Thyroid gland (tissue), 4 donors: ENCODE data around the gene GRAMD1C. TPM values are rescaled to one million over a fixed set of nuclear protein-coding genes. Genes with fewer than 3 reads are reported as not detected.

Experiments
- DNase-seq, 2 donors: peaks; one replicate each; pipeline ENCODE4 v3.0.0-alpha.2; 2019
- H3K27ac ChIP-seq, 3 donors: fragments of 200-600 bp; sonication (generic); 1 replicate in 2 of 3; 2 replicates in 1 of 3; pipeline ENCODE4 v1.5.1; 2016 to 2019; ENCODE audit warnings: mild to moderate bottlenecking in 1 of 3, moderate library complexity in 1 of 3
- H3K27me3 ChIP-seq: fragments of 200-600 bp; sonication (generic); one replicate; pipeline ENCODE4 v1.5.1; 2019
- H3K36me3 ChIP-seq, 2 donors: fragments of 200-600 bp; sonication (generic); one replicate each; pipeline ENCODE4 v1.5.1; 2016 to 2019
- H3K4me1 ChIP-seq, 2 donors: fragments of 200-600 bp; sonication (generic); one replicate each; pipeline ENCODE4 v1.5.1; 2017 to 2019
- H3K4me3 ChIP-seq, 3 donors: fragments of 200-600 bp; sonication (generic); replicated peaks in 1 of 3; 1 replicate in 2 of 3; 2 replicates in 1 of 3; pipeline ENCODE4 v1.5.1; 2016; ENCODE audit warnings: mild to moderate bottlenecking in 1 of 3
- H3K9me3 ChIP-seq: fragments of 200-600 bp; sonication (generic); one replicate; pipeline ENCODE4 v1.5.1; 2017
- CTCF ChIP-seq, 6 experiments: fragments of 200-600 bp in 3 of 6; fragments of 450-650 bp in 3 of 6; sonication (generic) in 3 of 6; IDR thresholded peaks; one replicate each; pipeline ENCODE4 v1.5.1; 2016 to 2019; ENCODE audit warnings: antibody characterized with exemption in 6 of 6, mild to moderate bottlenecking in 2 of 6, inconsistent platforms in 1 of 6, moderate library complexity in 1 of 6
- POLR2A ChIP-seq, 2 donors: fragments of 450-650 bp; IDR thresholded peaks; one replicate each; pipeline ENCODE4 v1.6.1; 2017; ENCODE audit warnings: antibody characterized with exemption in 2 of 2, mild to moderate bottlenecking in 2 of 2, moderate library complexity in 1 of 2
- WGBS, 2 donors: methylation state at CpG; one replicate each; pipeline ENCODE4 v1.1.5; 2017; 5-methylcytosine and 5-hydroxymethylcytosine counted together
- intact Hi-C: fragments of 100-400 bp; cut with DNase I; formaldehyde crosslinking; loops from one replicate; pipeline ENCODE4 v1.15.1; 2023
- total RNA-seq, 4 donors: library from RNA; depleted of rRNA; stranded (reverse); fragments of >200 nt; gene quantifications; one replicate each; pipeline ENCODE4 v1.2.3, GENCODE V29; 2016

GRAMD1C gene
- total RNA-seq, 4 donors from 2014 or later: 5.8 to 20.2 (median 9.1) TPM

DNA sequence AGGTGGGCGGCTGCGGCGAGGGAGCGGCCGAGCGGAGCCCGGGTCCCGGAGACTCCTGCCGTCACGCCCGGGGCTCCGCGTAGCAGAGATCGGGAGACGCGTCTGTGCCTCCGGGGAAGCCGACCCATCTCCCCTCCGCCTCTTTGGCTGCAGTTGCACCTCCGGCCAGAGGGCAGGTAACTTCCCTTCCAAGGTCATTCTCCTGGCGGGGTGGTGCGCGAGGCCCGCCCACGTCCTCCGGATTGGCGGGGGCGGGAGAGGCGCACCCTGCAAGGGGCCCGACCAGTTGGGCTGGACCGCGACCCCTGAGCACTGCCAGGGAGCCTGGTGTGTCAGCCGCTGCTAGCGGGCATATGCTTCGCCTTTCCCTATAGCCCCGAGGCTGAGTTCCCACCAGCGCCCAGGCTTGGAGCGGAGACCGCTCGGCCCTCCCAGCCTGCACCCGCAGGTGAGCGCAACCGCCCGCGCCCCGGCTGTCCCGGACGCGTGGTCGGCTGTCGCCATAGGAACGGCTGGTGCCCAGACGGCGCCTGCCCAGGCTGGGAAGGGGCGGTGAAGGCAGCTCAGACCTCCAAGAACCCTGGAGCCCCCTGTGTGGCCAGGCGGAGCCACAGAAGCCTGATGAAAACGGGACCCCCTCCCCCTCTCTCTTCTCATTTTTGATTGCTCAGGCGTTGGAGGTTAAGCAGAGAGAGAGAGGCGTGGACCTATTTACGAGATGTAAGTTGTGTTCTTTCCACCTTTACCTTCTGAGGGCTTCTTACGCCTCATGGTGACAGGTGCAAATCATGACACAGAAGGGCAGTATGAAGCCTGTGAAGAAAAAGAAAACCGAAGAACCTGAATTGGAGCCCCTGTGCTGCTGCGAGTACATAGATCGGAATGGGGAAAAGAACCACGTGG, 109.7 kb downstream of the GRAMD1C start:
- intact Hi-C loops: no loop called here
- WGBS, 2 donors: 5 to 8% methylated on average over 11 to 20 of the region's 65 CpGs
- H3K27ac ChIP-seq: peak overlapping the region; percentile 43 to 83 (median 43)

DNA sequence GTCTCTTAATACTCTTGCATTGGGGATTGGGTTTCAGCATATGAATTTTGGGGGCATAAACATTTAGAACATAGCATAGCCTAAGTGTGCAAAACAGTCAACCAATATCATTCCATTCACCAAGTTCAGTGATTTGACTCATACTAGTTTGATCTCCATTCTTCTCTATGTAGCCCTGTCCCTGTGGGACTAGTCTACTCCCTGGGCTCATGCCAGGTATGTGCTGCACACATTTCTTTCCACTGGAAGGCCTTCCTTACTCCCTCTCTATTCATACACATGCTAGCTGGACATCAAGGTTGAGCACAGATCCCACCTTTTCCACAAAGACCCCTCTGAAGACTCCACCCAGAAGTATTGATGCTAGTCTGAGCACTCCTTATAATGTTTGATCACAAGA, 114.3 kb downstream of the GRAMD1C start:
- no peak for DNase-seq
- H3K27ac ChIP-seq: no peak overlapping the region
- H3K36me3 ChIP-seq: peaks cover 7 to 9% of the 10 kb centered on the region in 2 donors
- H3K4me1 ChIP-seq: peaks cover 7 to 9% of the 10 kb centered on the region in 2 donors
- no peaks in the 10 kb centered on the region for H3K27me3 ChIP-seq
- TF ChIP-seq POLR2A (IDR thresholded peaks at IDR 0.05) (no peak), CTCF (IDR thresholded peaks at IDR 0.05) (no peak)
- intact Hi-C loops: no loop called here
- H3K9me3 ChIP-seq: no peaks in the 10 kb centered on the region
- H3K4me3 ChIP-seq: no peak overlapping the region

More for the DNA sequence above, 109.7 kb downstream of the GRAMD1C start:
- DNase-seq: peak; percentile 62 to 66
- Histone ChIP-seq H3K27me3 (no peaks in the 10 kb centered on the region), H3K9me3 (no peaks in the 10 kb centered on the region), H3K4me3 (peak overlapping the region; percentile 54 to 70 (median 55)), H3K36me3 (no peaks in the 10 kb centered on the region), H3K4me1 (peaks cover 7 to 12% of the 10 kb centered on the region in 2 donors)
- TF ChIP-seq POLR2A (IDR thresholded peaks at IDR 0.05) (no peak), CTCF (IDR thresholded peaks at IDR 0.05) (peak in 1 of 6 experiments; percentile 10)

- Histone ChIP-seq H3K9me3 (no peaks in the 10 kb centered on the region), H3K4me3 (no peak overlapping the region)
- TF ChIP-seq POLR2A (IDR thresholded peaks at IDR 0.05): no peak
- no peak for TF ChIP-seq CTCF (IDR thresholded peaks at IDR 0.05)
Measured at GRCh38 chr3:113953677-113954076, 115.1 kb downstream of the GRAMD1C start.

DNA sequence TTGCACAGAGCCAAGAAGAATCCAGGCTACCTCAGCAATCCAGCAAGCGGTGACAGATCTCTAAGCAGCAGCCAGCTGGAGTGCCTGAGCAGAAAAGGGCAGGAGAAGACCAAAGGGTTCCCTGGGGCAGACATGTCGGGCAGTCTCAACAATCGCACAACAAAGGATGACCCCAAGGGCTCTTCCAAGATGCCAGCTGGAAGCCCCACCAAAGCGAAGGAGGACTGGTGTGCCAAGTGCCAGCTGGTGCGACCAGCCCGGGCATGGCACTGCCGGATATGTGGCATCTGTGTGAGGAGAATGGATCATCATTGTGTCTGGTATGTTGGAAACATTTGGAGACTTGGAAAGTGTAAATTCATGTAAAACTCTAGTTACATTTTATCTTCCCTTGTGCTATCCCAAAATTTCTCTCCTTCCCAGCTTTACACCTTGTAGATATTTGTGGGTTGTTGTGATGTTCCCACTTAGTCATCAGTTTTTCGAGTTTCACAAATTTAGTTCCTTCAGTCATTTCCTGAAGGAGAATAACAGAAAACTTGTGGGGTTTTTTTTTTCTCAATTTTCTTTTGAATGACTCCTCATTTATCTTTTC, 115.6 kb downstream of the GRAMD1C start:
- Histone ChIP-seq H3K27ac (no peak overlapping the region), H3K4me3 (no peak overlapping the region), H3K36me3 (peaks cover 9 to 20% of the 10 kb centered on the region in 2 donors), H3K9me3 (no peaks in the 10 kb centered on the region), H3K4me1 (peaks cover 0 to 4% of the 10 kb centered on the region in 2 donors), H3K27me3 (no peaks in the 10 kb centered on the region)
- intact Hi-C loops: no loop called here
- WGBS, 2 donors: 79 to 96% methylated on average over 8 of the region's 8 CpGs
- no peak for TF ChIP-seq POLR2A (IDR thresholded peaks at IDR 0.05)
- DNase-seq: no peak

More at GRCh38 chr3:113953677-113954076, 115.1 kb downstream of the GRAMD1C start:
- peaks cover 5 to 7% of the 10 kb centered on the region in 2 donors for H3K4me1 ChIP-seq
- peaks cover 9 to 17% of the 10 kb centered on the region in 2 donors for H3K36me3 ChIP-seq
- no peaks in the 10 kb centered on the region for H3K27me3 ChIP-seq
- no peak for DNase-seq
- WGBS, 2 donors: 85 to 89% methylated on average over 7 of the region's 7 CpGs
- H3K27ac ChIP-seq: no peak overlapping the region
- intact Hi-C loops: no loop called here

DNA sequence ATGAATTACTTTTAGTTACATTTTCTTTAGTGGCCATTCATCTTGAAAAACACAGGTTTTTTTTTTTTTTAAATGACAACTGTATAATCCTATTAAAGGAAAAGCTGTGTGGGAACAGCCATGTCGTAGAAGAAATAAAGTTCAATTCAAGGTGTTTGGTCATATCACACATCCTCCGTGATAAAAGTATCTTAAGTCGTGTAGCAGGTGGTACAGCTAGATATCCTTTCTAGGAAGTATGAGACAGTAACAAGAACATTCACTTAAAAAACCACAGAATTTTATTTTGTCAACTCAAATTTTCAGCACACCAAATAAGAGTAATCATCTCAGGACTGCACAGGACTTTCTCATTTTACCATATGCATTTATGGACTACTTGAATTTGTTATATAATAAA, 125.3 kb downstream of the GRAMD1C start:
- H3K4me1 ChIP-seq: no peaks in the 10 kb centered on the region
- H3K4me3 ChIP-seq: no peak overlapping the region
- no peak overlapping the region for H3K27ac ChIP-seq
- intact Hi-C loops: no loop called here
- H3K9me3 ChIP-seq: no peaks in the 10 kb centered on the region
- 93 to 95% methylated on average over 3 of the region's 3 CpGs for WGBS, 2 donors
- H3K27me3 ChIP-seq: no peaks in the 10 kb centered on the region
- H3K36me3 ChIP-seq: peaks cover 4 to 11% of the 10 kb centered on the region in 2 donors
- DNase-seq: no peak
- TF ChIP-seq POLR2A (IDR thresholded peaks at IDR 0.05) (no peak), CTCF (IDR thresholded peaks at IDR 0.05) (no peak)
